HepG2 (cell line): Measurements from ENCODE around the gene PDZD4. TPM values are rescaled to one million over a fixed set of nuclear protein-coding genes. Genes with fewer than 3 reads are reported as not detected.

Experiments
- ATAC-seq: fragments of 200-7000 bp; cut with Tn5 transposase; 3 replicates; pipeline ENCODE4 v1.9.1; 2020; ENCODE audit warnings: mild to moderate bottlenecking, moderate library complexity
- BruUV-seq: library from RNA; stranded (reverse); fragments of 400-500 nt; replicated peaks from 2 replicates; lab custom pipeline; 2021; lab: Mats Ljungman, UMichigan
- CTCF ChIA-PET: fragments of 300-600 bp; formaldehyde crosslinking; extraction: SDS; loops from one replicate; lab custom pipeline; 2021; ENCODE audit warnings: low total read pairs, inconsistent platforms, low intra/inter-chr PET ratio; lab: Yijun Ruan, JAX
- POLR2A ChIA-PET: fragments of 350-600 bp; sonication (Branson Sonifier 250); formaldehyde crosslinking; loops from one replicate; lab custom pipeline; 2020; ENCODE audit warnings: antibody characterized with exemption, inconsistent platforms; lab: Yijun Ruan, JAX
- DNase-seq: peaks from one replicate; pipeline ENCODE4 v3.0.0-alpha.2; 2015; ENCODE audit warnings: low spot score
- FAIRE-seq: peaks from 3 replicates; lab custom pipeline; 2011; peaks lifted over from hg19 to GRCh38; lab: Jason Lieb, UNC
- H2AFZ ChIP-seq: one replicate; pipeline ENCODE4 v1.6.1; 2011; ENCODE audit warnings: low read length, inconsistent platforms
- H3K27ac ChIP-seq: fragments of 300-600 bp; 3 replicates; pipeline ENCODE4 v1.8.0; 2011; ENCODE audit warnings: mixed run types, mild to moderate bottlenecking, mixed read lengths, low read length, inconsistent platforms; ENCODE audit not compliant: insufficient read depth; ENCODE audit errors: extremely low read length
- H3K27me3 ChIP-seq, 2 experiments: fragments of 200-600 bp in 1 of 2; 2 replicates in 1 of 2; 3 replicates in 1 of 2; pipeline versions ENCODE4 v1.6.0 to v1.8.0; 2011; ENCODE audit warnings: low read length in 2 of 2, mild to moderate bottlenecking in 2 of 2, moderate library complexity in 2 of 2, inconsistent platforms in 1 of 2; ENCODE audit not compliant: insufficient read depth in 2 of 2, control insufficient read depth in 1 of 2
- H3K36me3 ChIP-seq, 2 experiments: fragments of 200-600 bp in 1 of 2; replicated peaks in 1 of 2; 2 replicates in 1 of 2; 3 replicates in 1 of 2; pipeline versions ENCODE4 v1.5.1 to v1.8.0; 2011; ENCODE audit warnings: low read length in 2 of 2, inconsistent platforms in 1 of 2; ENCODE audit not compliant: insufficient read depth in 2 of 2, control insufficient read depth in 1 of 2
- H3K4me1 ChIP-seq: 2 replicates; pipeline ENCODE4 v1.5.1; 2012; ENCODE audit warnings: low read length, inconsistent platforms; ENCODE audit not compliant: insufficient read depth
- H3K4me2 ChIP-seq: 2 replicates; pipeline ENCODE4 v1.6.0; 2011; ENCODE audit warnings: low read depth, low read length, inconsistent platforms
- H3K4me3 ChIP-seq, 3 experiments: fragments of 200-600 bp in 1 of 3; sonication (generic), shearing (Covaris generic) in 1 of 3; replicated peaks in 1 of 3; 2 replicates each; pipeline ENCODE4 v1.5.1; 2011 to 2016; ENCODE audit warnings: low read length in 3 of 3, inconsistent platforms in 2 of 3, low read depth in 2 of 3, mild to moderate bottlenecking in 2 of 3, control low read depth in 1 of 3, mixed read lengths in 1 of 3; ENCODE audit not compliant: insufficient read depth in 1 of 3
- H3K79me2 ChIP-seq: one replicate; pipeline ENCODE4 v1.6.1; 2011; ENCODE audit warnings: low read length, inconsistent platforms; ENCODE audit not compliant: insufficient read depth
- H3K9ac ChIP-seq: 2 replicates; pipeline ENCODE4 v1.6.0; 2011; ENCODE audit warnings: mild to moderate bottlenecking, low read depth, low read length, inconsistent platforms; ENCODE audit not compliant: insufficient read depth
- H3K9me3 ChIP-seq: 2 replicates; pipeline ENCODE4 v1.5.1; 2012; ENCODE audit warnings: mild to moderate bottlenecking, low read length
- H4K20me1 ChIP-seq: 2 replicates; pipeline ENCODE4 v1.6.0; 2011; ENCODE audit warnings: inconsistent platforms, mild to moderate bottlenecking, low read length, moderate library complexity; ENCODE audit not compliant: insufficient read depth
- CSRNP1 ChIP-seq: sonication (generic); formaldehyde crosslinking; IDR thresholded peaks from 2 replicates; pipeline ENCODE4 v1.8.1; 2023; ENCODE audit warnings: mild to moderate bottlenecking, missing genetic modification reagents
- KLF11 ChIP-seq: IDR thresholded peaks from 2 replicates; pipeline ENCODE4 v1.6.1; 2016; ENCODE audit warnings: missing compliant biosample characterization
- LCORL ChIP-seq, 2 experiments: fragments of 450-650 bp in 1 of 2; sonication (generic) in 1 of 2; formaldehyde crosslinking in 1 of 2; IDR thresholded peaks; 2 replicates each; pipeline versions ENCODE4 v1.5.0 to v1.6.1; 2017 to 2020; ENCODE audit warnings: antibody characterized with exemption in 1 of 2, missing genetic modification reagents in 1 of 2
- PHB2 ChIP-seq: fragments of 450-650 bp; IDR thresholded peaks from 2 replicates; pipeline ENCODE4 v1.6.1; 2018; ENCODE audit not compliant: partially characterized antibody
- POLR2AphosphoS2 ChIP-seq: IDR thresholded peaks from 2 replicates; pipeline ENCODE4 v1.6.1; 2011; ENCODE audit warnings: low read depth, low read length, improper control_type of control experiment
- RBFOX2 ChIP-seq: fragments of 200-400 bp; formaldehyde crosslinking; IDR thresholded peaks from 2 replicates; pipeline ENCODE4 v1.6.1; 2017; ENCODE audit warnings: low read depth, mild to moderate bottlenecking, low read length
- XBP1 ChIP-seq: sonication (generic); formaldehyde crosslinking; IDR thresholded peaks from 2 replicates; pipeline ENCODE4 v1.5.0; 2020; ENCODE audit warnings: missing genetic modification reagents
- ZBTB8A ChIP-seq: sonication (generic); formaldehyde crosslinking; IDR thresholded peaks from 2 replicates; pipeline ENCODE4 v1.4.0; 2020; ENCODE audit warnings: mild to moderate bottlenecking, low read depth, missing genetic modification reagents, borderline replicate concordance
- ZNF124 ChIP-seq: sonication (generic); formaldehyde crosslinking; IDR thresholded peaks from 2 replicates; pipeline ENCODE4 v1.4.0; 2020; ENCODE audit warnings: missing genetic modification reagents
- ZNF253 ChIP-seq: sonication (generic); formaldehyde crosslinking; IDR thresholded peaks from 2 replicates; pipeline ENCODE4 v1.8.0; 2022; ENCODE audit warnings: mild to moderate bottlenecking, missing genetic modification reagents, borderline replicate concordance
- ZNF318 ChIP-seq: sonication (generic); formaldehyde crosslinking; IDR thresholded peaks from 2 replicates; pipeline ENCODE4 v1.4.0; 2020; ENCODE audit warnings: mild to moderate bottlenecking, missing genetic modification reagents
- WGBS: methylation state at CpG from one replicate; pipeline ENCODE4 v1.1.6; 2017; ENCODE audit warnings: low lambda C conversion rate; 5-methylcytosine and 5-hydroxymethylcytosine counted together
- in situ Hi-C: cut with HindIII; loops from 2 replicates; pipeline ENCODE4 v1.10.0; 2017; ENCODE audit warnings: low pct_unique_long_range_greater_than_20kb; ENCODE audit not compliant: extremely low pct_ligation_motif_present
- intact Hi-C: fragments of 100-400 bp; cut with micrococcal nuclease; formaldehyde crosslinking; loops from one replicate; pipeline ENCODE4 v1.10.0; 2022; ENCODE audit not compliant: unreplicated experiment
- polyA plus RNA-seq, 8 experiments: library from polyadenylated mRNA; depleted of rRNA in 3 of 8; stranded (reverse) in 7 of 8; unstranded in 1 of 8; fragments of >200 nt; fragmentation: Illumina TruSeq in 4 of 8; extraction: Trizol in 4 of 8; gene quantifications; 2 replicates each; pipeline versions ENCODE4 v1.2.1 to v1.2.3, GENCODE V29; 2011 to 2016; ENCODE audit warnings: low read depth in 4 of 8, missing spikeins in 1 of 8, mixed read lengths in 1 of 8; ENCODE audit not compliant: insufficient read depth in 1 of 8
- total RNA-seq, 5 experiments: library from RNA; depleted of rRNA; stranded (reverse); fragments of >200 nt; fragmentation: Illumina TruSeq; extraction: Trizol; gene quantifications; 2 replicates each; pipeline ENCODE4 v1.2.3, GENCODE V29; 2016; ENCODE audit warnings: low read depth in 1 of 5

Gene PDZD4
- total and polyA plus RNA-seq, 2 of the 13 experiments (the other 11 are each of a cell fraction or from before 2014, with no cell fraction given): not detected

- intact Hi-C loops (no loop called here), in situ Hi-C loops (no loop called here)
- ChIA-PET POLR2A (interaction anchor here (0.8 to 1.8 kb wide), 12 partner anchors 9 to 218 kb away, joined by 3 to 12 read pairs (median 4); partner anchors contain the start of genes ARHGAP4, PLXNB3 and SRPK3), CTCF (interaction anchor here (1.2 kb wide), 1 partner anchor 30 kb away, joined by 3 read pairs; the partner anchor contains the start of gene PLXNB3)
- peak; percentile 88 for ATAC-seq
- peak within 1 kb of the TSS; percentile 88 for H3K27ac ChIP-seq
- peaks cover 22% of the 10 kb centered on the region for H3K79me2 ChIP-seq
- FAIRE-seq: peak; percentile 97
- no peaks in the 10 kb centered on the region; a peak in 1 of 5 replicates for H3K27me3 ChIP-seq
- 0% methylated on average over 1 of the region's 92 CpGs for WGBS
- H3K4me1 ChIP-seq: peaks cover 27% of the 10 kb centered on the region
- peak within 1 kb of the TSS; percentile 76 for H3K4me2 ChIP-seq
- BruUV-seq: no TSS peak
- peaks cover 2 to 3% of the 10 kb centered on the region in 2 experiments; a peak in 1 of 5 replicates for H3K36me3 ChIP-seq
- H4K20me1 ChIP-seq: no peaks in the 10 kb centered on the region
- no peaks in the 10 kb centered on the region for H3K9me3 ChIP-seq
- H3K9ac ChIP-seq: peak within 1 kb of the TSS; percentile 94
- peak; percentile 83 for DNase-seq
- H2AFZ ChIP-seq: no peak within 1 kb of the TSS
- H3K4me3 ChIP-seq: peak within 1 kb of the TSS; percentile 68 to 77 (median 75)
- TF ChIP-seq ZNF318 (CRISPR knock-in tag) (no peak), RBFOX2 (peak; percentile 92), ZNF124 (CRISPR knock-in tag) (no peak), XBP1 (CRISPR knock-in tag) (peak; percentile 92; the same call in 1 of the 2 replicates), PHB2 (no peak), LCORL (IDR thresholded peaks at IDR 0.05) (no peak), LCORL (CRISPR knock-in tag; IDR thresholded peaks at IDR 0.05) (peak; percentile 46; the same call in 1 of the 2 replicates), ZBTB8A (no peak), ZNF253 (CRISPR knock-in tag) (no peak), POLR2AphosphoS2 (no peak), KLF11 (CRISPR knock-in tag) (no peak), CSRNP1 (CRISPR knock-in tag) (peak; percentile 88)
Observed at GRCh38 chrX:153794018-153794896, 36.1 kb downstream of the PDZD4 start, which contains the start of the genes IDH3G and SSR4. Gene IDH3G, minus strand, starts transcription at chrX:153794375. Its CDS starts 49 bp downstream, at chrX:153794326. Gene SSR4, plus strand, starts transcription at chrX:153794668. Its CDS starts 20 bp downstream, at chrX:153794688.
